GM23248 (cell line): ENCODE measurements around the gene PHYHD1. TPM values are rescaled to one million over a fixed set of nuclear protein-coding genes. Genes with fewer than 3 reads are reported as not detected.

Experiments
- DNase-seq: peaks from one replicate; pipeline ENCODE4 v3.0.0-alpha.2; 2015
- H2AFZ ChIP-seq: fragments of 200-600 bp; sonication (generic); 2 replicates; pipeline ENCODE4 v1.6.1; 2016; ENCODE audit warnings: antibody characterized with exemption
- H3F3A ChIP-seq: fragments of 200-600 bp; sonication (generic); 2 replicates; pipeline ENCODE4 v1.6.1; 2016; ENCODE audit warnings: mild to moderate bottlenecking, antibody characterized with exemption, mixed run types; ENCODE audit not compliant: insufficient read depth
- H3K27ac ChIP-seq: fragments of 200-600 bp; sonication (generic); 2 replicates; pipeline ENCODE4 v1.5.1; 2016; ENCODE audit warnings: mild to moderate bottlenecking
- H3K27me3 ChIP-seq: fragments of 200-600 bp; sonication (generic); replicated peaks from 2 replicates; pipeline ENCODE4 v1.6.1; 2016; ENCODE audit warnings: mild to moderate bottlenecking; ENCODE audit not compliant: insufficient read depth
- H3K36me3 ChIP-seq: fragments of 200-600 bp; sonication (generic); 2 replicates; pipeline ENCODE4 v1.6.1; 2016; ENCODE audit warnings: low read depth, mild to moderate bottlenecking
- H3K4me1 ChIP-seq: fragments of 200-600 bp; sonication (generic); 2 replicates; pipeline ENCODE4 v1.6.1; 2016; ENCODE audit warnings: mild to moderate bottlenecking; ENCODE audit not compliant: insufficient read depth
- H3K4me2 ChIP-seq: fragments of 200-600 bp; sonication (generic); one replicate; pipeline ENCODE4 v1.6.1; 2016; ENCODE audit warnings: mild to moderate bottlenecking; ENCODE audit not compliant: unreplicated experiment
- H3K4me3 ChIP-seq: fragments of 200-600 bp; sonication (generic); 2 replicates; pipeline ENCODE4 v1.5.1; 2016; ENCODE audit warnings: mild to moderate bottlenecking
- H3K79me2 ChIP-seq: fragments of 200-600 bp; sonication (generic); 2 replicates; pipeline ENCODE4 v1.6.1; 2016; ENCODE audit warnings: mild to moderate bottlenecking; ENCODE audit not compliant: insufficient read depth
- H3K9ac ChIP-seq: fragments of 200-600 bp; sonication (generic); 2 replicates; pipeline ENCODE4 v1.6.1; 2016; ENCODE audit warnings: mild to moderate bottlenecking
- H3K9me2 ChIP-seq: fragments of 200-600 bp; sonication (generic); 2 replicates; pipeline ENCODE4 v1.6.1; 2016; ENCODE audit warnings: mixed run types, mild to moderate bottlenecking, moderate library complexity; ENCODE audit not compliant: insufficient read depth
- H3K9me3 ChIP-seq: fragments of 200-600 bp; sonication (generic); one replicate; pipeline ENCODE4 v1.6.1; 2017; ENCODE audit warnings: low read depth
- H4K20me1 ChIP-seq: fragments of 200-600 bp; sonication (generic); 2 replicates; pipeline ENCODE4 v1.6.0; 2016; ENCODE audit not compliant: insufficient read depth
- EZH2 ChIP-seq: fragments of 200-600 bp; sonication (generic); IDR thresholded peaks from 2 replicates; pipeline ENCODE4 v1.6.1; 2018; ENCODE audit warnings: antibody characterized with exemption, mild to moderate bottlenecking; ENCODE audit not compliant: insufficient read depth, poor library complexity, severe bottlenecking
- EZH2phosphoT487 ChIP-seq: fragments of 200-600 bp; sonication (generic); IDR thresholded peaks from 2 replicates; pipeline ENCODE4 v1.6.1; 2018; ENCODE audit warnings: antibody characterized with exemption, moderate library complexity, mild to moderate bottlenecking, low read depth; ENCODE audit not compliant: insufficient read depth
- WGBS, 2 experiments: methylation state at CpG; one replicate each; pipeline ENCODE4 v1.1.6; 2015 to 2017; ENCODE audit warnings: low lambda C conversion rate in 2 of 2, low coverage in 1 of 2; ENCODE audit errors: missing lambda C conversion rate in 2 of 2; 5-methylcytosine and 5-hydroxymethylcytosine counted together
- in situ Hi-C: fragments of 300-500 bp; cut with MboI; formaldehyde crosslinking; loops from 2 replicates; pipeline ENCODE4 v1.15.0; 2020
- polyA plus RNA-seq: library from polyadenylated mRNA; unstranded; fragments of >200 nt; fragmentation: Nextera tagmentation; extraction: Ambion mirVana; gene quantifications from 2 replicates; pipeline ENCODE4 v1.2.1, GENCODE V29; 2016
- total RNA-seq: library from RNA; depleted of rRNA; stranded (reverse); fragments of >200 nt; shearing (Covaris generic); gene quantifications from 2 replicates; pipeline ENCODE4 v1.2.3, GENCODE V29; 2014

The PHYHD1 gene
- total and polyA plus RNA-seq, 2 experiments from 2014 or later: 4.4 to 7.4 TPM

DNA sequence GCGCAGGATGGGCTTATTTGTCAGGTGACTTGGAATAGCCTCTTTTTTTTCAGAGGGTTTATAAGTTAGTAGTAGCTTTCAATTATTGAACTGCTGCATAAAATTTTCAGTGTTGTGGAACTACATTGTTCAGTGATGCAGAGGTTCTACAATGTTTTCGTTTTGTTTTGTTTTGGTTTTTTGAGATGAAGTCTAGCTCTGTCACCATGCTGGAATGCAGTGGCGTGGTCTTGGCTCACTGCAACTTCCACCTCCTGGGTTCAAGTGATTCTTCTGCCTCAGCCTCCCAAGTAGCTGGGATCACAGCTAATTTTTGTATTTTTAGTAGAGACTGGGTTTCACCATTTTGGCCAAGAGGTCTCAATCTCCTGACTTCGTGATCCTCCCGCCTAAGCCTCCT is 48.7 kb downstream of the PHYHD1 start:
- TF ChIP-seq EZH2phosphoT487: no peak
- TF ChIP-seq EZH2: no peak
- Histone ChIP-seq H3F3A (peaks cover 31% of the 10 kb centered on the region), H3K27me3 (no peaks in the 10 kb centered on the region), H4K20me1 (no peaks in the 10 kb centered on the region), H2AFZ (no peak overlapping the region), H3K9ac (no peak overlapping the region), H3K79me2 (no peaks in the 10 kb centered on the region), H3K9me3 (no peaks in the 10 kb centered on the region), H3K4me1 (peaks cover 16% of the 10 kb centered on the region), H3K9me2 (no peaks in the 10 kb centered on the region), H3K27ac (no peak overlapping the region), H3K36me3 (peaks cover 23% of the 10 kb centered on the region), H3K4me2 (no peak overlapping the region), H3K4me3 (no peak overlapping the region)
- in situ Hi-C loops: no loop called here
- WGBS, 2 experiments: 87 to 88% methylated on average over 5 of the region's 5 CpGs
- peak; percentile 24 for DNase-seq

DNA sequence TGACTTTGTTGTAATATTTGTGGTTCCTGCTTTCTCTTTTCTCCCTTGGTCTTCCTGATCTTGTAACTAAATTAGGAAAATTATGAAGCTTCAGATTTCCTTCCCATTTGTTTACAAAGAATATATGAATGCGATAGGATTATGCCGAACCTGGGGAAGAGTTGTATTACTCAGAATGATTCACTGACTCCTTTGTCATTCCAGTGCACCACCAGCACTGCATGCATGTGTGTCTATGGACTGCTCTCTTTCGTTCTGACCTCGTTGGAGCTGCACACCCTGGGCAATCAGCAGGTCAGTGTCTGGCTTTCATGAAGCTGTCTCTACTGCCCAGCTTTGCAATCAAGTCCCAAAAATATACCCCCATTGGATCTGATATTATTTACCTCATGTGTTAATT is 52.2 kb downstream of the PHYHD1 start:
- Histone ChIP-seq H3K4me1 (peaks cover 16% of the 10 kb centered on the region), H3F3A (peaks cover 31% of the 10 kb centered on the region), H3K79me2 (no peaks in the 10 kb centered on the region), H2AFZ (no peak overlapping the region), H3K9me3 (no peaks in the 10 kb centered on the region), H3K4me3 (0 out of 2 replicates have a peak overlapping the region, but pooled peaks have one; percentile 30), H3K27me3 (no peaks in the 10 kb centered on the region), H3K27ac (peak overlapping the region; percentile 46), H3K9me2 (no peaks in the 10 kb centered on the region), H4K20me1 (no peaks in the 10 kb centered on the region), H3K4me2 (peak overlapping the region; percentile 30), H3K9ac (no peak overlapping the region), H3K36me3 (peaks cover 31% of the 10 kb centered on the region)
- in situ Hi-C loops: no loop called here
- DNase-seq: peak; percentile 88
- no peak for TF ChIP-seq EZH2phosphoT487
- TF ChIP-seq EZH2: no peak
- WGBS, 2 experiments: 1 to 8% methylated on average over 4 of the region's 4 CpGs

DNA sequence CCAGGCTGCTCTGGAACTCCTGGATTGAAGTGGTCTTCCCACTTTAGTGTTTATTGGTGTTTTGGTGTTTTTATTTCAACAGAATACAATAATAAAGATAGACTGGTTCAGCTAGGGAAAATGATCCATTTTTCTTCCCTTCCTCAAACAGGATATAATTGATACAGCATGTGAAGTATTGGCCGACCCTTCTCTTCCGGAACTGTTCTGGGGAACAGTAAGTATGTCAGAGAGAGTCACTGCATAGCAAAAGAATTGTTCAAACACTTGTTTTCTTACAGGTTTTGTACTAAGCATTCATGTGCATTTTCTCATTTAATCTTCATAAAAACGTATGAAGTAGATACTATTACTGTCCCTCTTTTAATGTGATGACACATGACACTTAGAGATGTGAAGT is 58.3 kb downstream of the PHYHD1 start:
- H2AFZ ChIP-seq: no peak overlapping the region
- H3K4me3 ChIP-seq: no peak overlapping the region
- no peaks in the 10 kb centered on the region for H3K79me2 ChIP-seq
- H3K9me3 ChIP-seq: no peaks in the 10 kb centered on the region
- 26 to 28% methylated on average over 3 of the region's 3 CpGs for WGBS, 2 experiments
- 0 out of 2 replicates have a peak, but pooled peaks cover 5% of the 10 kb centered on the region for H3K4me1 ChIP-seq
- H3K27ac ChIP-seq: no peak overlapping the region
- in situ Hi-C loops: no loop called here
- DNase-seq: peak; percentile 22
- no peak overlapping the region for H3K9ac ChIP-seq
- no peaks in the 10 kb centered on the region for H3F3A ChIP-seq
- peaks cover 55% of the 10 kb centered on the region for H3K36me3 ChIP-seq
- TF ChIP-seq EZH2 (no peak), EZH2phosphoT487 (no peak)
- no peaks in the 10 kb centered on the region for H4K20me1 ChIP-seq
- no peaks in the 10 kb centered on the region for H3K27me3 ChIP-seq
- H3K4me2 ChIP-seq: no peak overlapping the region
- no peaks in the 10 kb centered on the region for H3K9me2 ChIP-seq

DNA sequence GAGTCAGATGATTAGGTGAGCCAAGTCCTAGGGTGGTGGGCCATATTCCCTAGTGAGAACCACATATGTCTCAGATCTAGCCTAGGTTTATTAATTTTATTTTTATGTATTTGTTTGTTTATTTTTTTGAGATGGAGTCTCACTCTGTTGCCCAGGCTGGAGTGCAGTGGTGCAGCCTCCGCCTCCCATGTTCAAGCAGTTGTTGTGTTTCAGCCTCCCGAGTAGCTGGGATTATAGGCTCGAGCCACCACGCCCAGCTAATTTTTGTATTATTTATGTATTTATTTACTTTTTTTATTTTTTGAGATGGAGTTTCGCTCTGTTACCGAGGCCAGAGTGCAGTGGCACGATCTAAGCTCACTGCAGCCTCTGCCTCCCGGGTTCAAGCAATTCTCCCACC is 62.8 kb downstream of the PHYHD1 start:
- Histone ChIP-seq H3K36me3 (peaks cover 54% of the 10 kb centered on the region), H3K4me3 (no peak overlapping the region), H3K27ac (no peak overlapping the region), H3K9ac (no peak overlapping the region), H3K4me2 (no peak overlapping the region), H3K79me2 (no peaks in the 10 kb centered on the region), H2AFZ (no peak overlapping the region), H3F3A (peaks cover 22% of the 10 kb centered on the region), H3K9me2 (no peaks in the 10 kb centered on the region), H4K20me1 (no peaks in the 10 kb centered on the region), H3K27me3 (no peaks in the 10 kb centered on the region), H3K4me1 (peaks cover 21% of the 10 kb centered on the region), H3K9me3 (no peaks in the 10 kb centered on the region)
- in situ Hi-C loops: no loop called here
- 95 to 96% methylated on average over 8 of the region's 8 CpGs for WGBS, 2 experiments
- TF ChIP-seq EZH2 (no peak), EZH2phosphoT487 (no peak)
- no peak for DNase-seq

DNA sequence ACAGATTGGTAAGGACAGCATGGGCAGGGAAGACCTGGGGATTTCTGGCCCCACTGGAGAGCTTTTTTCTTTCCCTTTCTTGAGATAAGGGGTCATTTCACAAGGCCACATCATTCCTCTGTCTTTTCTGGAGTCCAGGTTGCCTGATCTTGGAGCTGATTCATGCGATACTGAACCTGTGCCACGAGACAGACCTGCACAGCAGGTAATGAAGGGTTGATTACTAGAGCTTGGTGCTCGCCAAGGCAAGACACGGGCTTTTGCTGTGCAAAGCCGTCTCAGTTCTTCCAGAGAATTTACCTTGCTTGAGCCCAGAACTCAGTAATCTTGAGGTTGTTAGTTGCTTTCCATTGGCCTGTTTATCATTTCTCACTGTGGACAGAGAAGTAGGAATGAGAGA is 65.9 kb downstream of the PHYHD1 start:
- Histone ChIP-seq H3F3A (peaks cover 22% of the 10 kb centered on the region), H3K9me2 (no peaks in the 10 kb centered on the region), H3K27me3 (no peaks in the 10 kb centered on the region), H3K27ac (no peak overlapping the region), H3K36me3 (peaks cover 44% of the 10 kb centered on the region), H4K20me1 (no peaks in the 10 kb centered on the region), H3K4me3 (no peak overlapping the region), H3K4me2 (no peak overlapping the region), H2AFZ (no peak overlapping the region), H3K9me3 (no peaks in the 10 kb centered on the region), H3K79me2 (no peaks in the 10 kb centered on the region), H3K4me1 (peaks cover 15% of the 10 kb centered on the region), H3K9ac (no peak overlapping the region)
- no peak for TF ChIP-seq EZH2
- TF ChIP-seq EZH2phosphoT487: no peak
- no peak for DNase-seq
- in situ Hi-C loops: no loop called here
- 97% methylated on average over 5 of the region's 5 CpGs for WGBS, 2 experiments
